Left lung (tissue), 10 donors: ENCODE data around the gene FAM50A. TPM values are rescaled to one million over a fixed set of nuclear protein-coding genes. Genes with fewer than 3 reads are reported as not detected.

Experiments
- ATAC-seq: fragments of 200-7000 bp; cut with Tn5 transposase; one replicate; pipeline ENCODE4 v1.9.1; 2020; ENCODE audit warnings: moderate library complexity
- DNase-seq, 4 donors: peaks; one replicate each; pipeline ENCODE4 v3.0.0-alpha.2; 2013 to 2020
- H3K27ac ChIP-seq, 2 donors: fragments of 200-600 bp; sonication (generic) in 1 of 2; one replicate each; pipeline versions ENCODE4 v1.5.0 to v1.8.0; 2020 to 2021
- H3K27me3 ChIP-seq, 2 donors: fragments of 200-600 bp; sonication (generic) in 1 of 2; one replicate each; pipeline versions ENCODE4 v1.5.0 to v1.8.0; 2020 to 2021
- H3K36me3 ChIP-seq, 2 donors: fragments of 200-600 bp; sonication (generic) in 1 of 2; one replicate each; pipeline versions ENCODE4 v1.5.0 to v1.8.0; 2020 to 2021
- H3K4me1 ChIP-seq, 2 donors: fragments of 200-600 bp; one replicate each; pipeline ENCODE4 v1.8.0; 2021
- H3K4me3 ChIP-seq, 2 donors: fragments of 200-600 bp; sonication (generic) in 1 of 2; one replicate each; pipeline versions ENCODE4 v1.5.0 to v1.8.0; 2020 to 2021; ENCODE audit warnings: mild to moderate bottlenecking in 1 of 2
- H3K9me3 ChIP-seq, 2 donors: fragments of 200-600 bp; sonication (generic) in 1 of 2; one replicate each; pipeline versions ENCODE4 v1.5.0 to v1.8.0; 2020 to 2021
- intact Hi-C, 2 donors: fragments of 100-400 bp; cut with DNase I; formaldehyde crosslinking; loops; one replicate each; pipeline versions ENCODE4 v1.11.2 to v1.14.2; 2022
- polyA plus RNA-seq, 6 donors: library from polyadenylated mRNA; unstranded; fragments of 120-200 nt; gene quantifications; one replicate each; pipeline ENCODE4 v1.2.1, GENCODE V29; 2013; ENCODE audit not compliant: insufficient read length in 6 of 6
- total RNA-seq, 2 donors: library from RNA; stranded (reverse); fragmentation: NEBNext Ultra II Directional; extraction: Animal tissue kit (Norgen Biotek cat#: 25700); gene quantifications; one replicate each; pipeline ENCODE4 v1.2.1, GENCODE V29; 2021
- TF ChIP-seq, protein P1 (sequence below), 2 donors: fragments of 200-600 bp; sonication (generic) in 1 of 2; IDR thresholded peaks; one replicate each; pipeline versions ENCODE4 v1.5.0 to v1.8.0; 2021; ENCODE audit warnings: antibody characterized with exemption in 2 of 2
- donor health status: DM: no; HTN: yes; CAD: no.
- donor health status: DM: no; HTN: no; CAD: no.

The FAM50A gene
- total and polyA plus RNA-seq, 8 donors = 43.1 to 82.1 (median 49.1) TPM

DNA sequence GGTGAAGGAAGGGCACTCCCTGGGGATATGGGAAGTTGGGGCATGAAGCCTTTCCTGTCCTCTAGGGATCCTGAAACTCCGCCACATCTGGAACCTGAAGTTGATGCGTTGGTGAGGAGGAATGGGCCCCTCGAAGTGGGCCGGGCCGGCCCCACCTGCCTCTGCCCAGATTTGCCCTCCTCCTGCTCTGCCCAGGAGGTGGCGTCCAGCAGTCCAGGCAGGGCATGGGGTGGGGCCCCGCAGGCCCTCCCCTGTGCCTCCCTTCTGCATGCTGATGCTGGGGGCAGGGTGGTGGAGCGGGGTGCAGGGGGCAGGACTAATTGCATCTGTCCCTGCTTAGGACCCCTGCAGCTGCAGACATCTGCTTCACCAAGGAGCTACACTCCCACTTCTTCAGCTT, 30.8 kb upstream of the FAM50A start:
- intact Hi-C loops = no loop called here

DNA sequence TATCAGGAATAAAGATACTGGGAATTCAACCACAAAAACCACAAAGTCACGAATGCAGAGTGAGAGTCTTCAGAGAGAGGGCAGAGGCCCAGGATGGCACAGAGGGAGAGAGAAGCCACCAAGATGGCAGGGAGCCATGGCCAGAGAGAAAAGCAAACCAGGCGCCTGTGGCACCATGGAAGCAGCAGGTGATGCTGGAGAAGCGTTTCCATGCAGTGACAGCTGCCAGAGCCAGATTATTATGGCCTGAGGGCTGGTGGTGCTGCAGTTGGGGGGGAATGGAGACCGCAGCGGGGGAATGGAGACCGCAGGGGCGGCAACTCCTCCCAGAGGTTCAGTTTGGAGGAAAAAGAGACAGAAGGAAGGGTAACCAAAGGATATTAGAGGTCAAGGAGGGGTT, 26.8 kb upstream of the FAM50A start:
- Histone ChIP-seq H3K4me1 (peaks cover 0 to 7% of the 10 kb centered on the region in 2 donors), H3K27ac (no peak overlapping the region), H3K27me3 (no peaks in the 10 kb centered on the region), H3K4me3 (no peak overlapping the region), H3K36me3 (peaks cover 0 to 7% of the 10 kb centered on the region in 2 donors), H3K9me3 (no peaks in the 10 kb centered on the region)
- DNase-seq (no peak), ATAC-seq (no peak)
- intact Hi-C loops = no loop called here
- TF ChIP-seq, protein P1, sequence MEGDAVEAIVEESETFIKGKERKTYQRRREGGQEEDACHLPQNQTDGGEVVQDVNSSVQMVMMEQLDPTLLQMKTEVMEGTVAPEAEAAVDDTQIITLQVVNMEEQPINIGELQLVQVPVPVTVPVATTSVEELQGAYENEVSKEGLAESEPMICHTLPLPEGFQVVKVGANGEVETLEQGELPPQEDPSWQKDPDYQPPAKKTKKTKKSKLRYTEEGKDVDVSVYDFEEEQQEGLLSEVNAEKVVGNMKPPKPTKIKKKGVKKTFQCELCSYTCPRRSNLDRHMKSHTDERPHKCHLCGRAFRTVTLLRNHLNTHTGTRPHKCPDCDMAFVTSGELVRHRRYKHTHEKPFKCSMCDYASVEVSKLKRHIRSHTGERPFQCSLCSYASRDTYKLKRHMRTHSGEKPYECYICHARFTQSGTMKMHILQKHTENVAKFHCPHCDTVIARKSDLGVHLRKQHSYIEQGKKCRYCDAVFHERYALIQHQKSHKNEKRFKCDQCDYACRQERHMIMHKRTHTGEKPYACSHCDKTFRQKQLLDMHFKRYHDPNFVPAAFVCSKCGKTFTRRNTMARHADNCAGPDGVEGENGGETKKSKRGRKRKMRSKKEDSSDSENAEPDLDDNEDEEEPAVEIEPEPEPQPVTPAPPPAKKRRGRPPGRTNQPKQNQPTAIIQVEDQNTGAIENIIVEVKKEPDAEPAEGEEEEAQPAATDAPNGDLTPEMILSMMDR (IDR thresholded peaks at IDR 0.05) = no peak

More for the DNA sequence above, 30.8 kb upstream of the FAM50A start:
- H3K4me1 ChIP-seq = peaks cover 0 to 32% of the 10 kb centered on the region in 2 donors
- H3K4me3 ChIP-seq = no peak overlapping the region
- TF ChIP-seq, protein P1 (IDR thresholded peaks at IDR 0.05) = no peak
- H3K36me3 ChIP-seq = no peaks in the 10 kb centered on the region
- ATAC-seq (no peak), DNase-seq (no peak)
- H3K9me3 ChIP-seq = no peaks in the 10 kb centered on the region
- H3K27ac ChIP-seq = peak overlapping the region in 1 of 2 donors; percentile 94
- H3K27me3 ChIP-seq = no peaks in the 10 kb centered on the region

- DNase-seq (no peak), ATAC-seq (no peak)
- peaks cover 0 to 7% of the 10 kb centered on the region in 2 donors for H3K36me3 ChIP-seq
- no peak overlapping the region for H3K4me3 ChIP-seq
- H3K4me1 ChIP-seq = no peaks in the 10 kb centered on the region
- H3K27ac ChIP-seq = no peak overlapping the region
- intact Hi-C loops = no loop called here
- TF ChIP-seq, protein P1 (IDR thresholded peaks at IDR 0.05) = no peak
- no peaks in the 10 kb centered on the region for H3K9me3 ChIP-seq
- H3K27me3 ChIP-seq = no peaks in the 10 kb centered on the region
Measured at GRCh38 chrX:154419189-154419588, 24.8 kb upstream of the FAM50A start.

GRCh38 chrX:154419688-154420401, 24.1 kb upstream of the FAM50A start:
- H3K27me3 ChIP-seq = no peaks in the 10 kb centered on the region
- no peak overlapping the region for H3K27ac ChIP-seq
- H3K4me3 ChIP-seq = no peak overlapping the region
- intact Hi-C loops = no loop called here
- peaks cover 0 to 7% of the 10 kb centered on the region in 2 donors for H3K36me3 ChIP-seq
- H3K9me3 ChIP-seq = no peaks in the 10 kb centered on the region
- TF ChIP-seq, protein P1 (IDR thresholded peaks at IDR 0.05) = no peak
- DNase-seq (no peak), ATAC-seq (peak; percentile 30)
- H3K4me1 ChIP-seq = peaks cover 0 to 4% of the 10 kb centered on the region in 2 donors

GRCh38 chrX:154420402-154420756, 23.6 kb upstream of the FAM50A start:
- ATAC-seq (no peak), DNase-seq (no peak)
- H3K27me3 ChIP-seq = no peaks in the 10 kb centered on the region
- H3K27ac ChIP-seq = no peak overlapping the region
- TF ChIP-seq, protein P1 (IDR thresholded peaks at IDR 0.05) = no peak
- H3K4me3 ChIP-seq = no peak overlapping the region
- peaks cover 0 to 7% of the 10 kb centered on the region in 2 donors for H3K36me3 ChIP-seq
- H3K9me3 ChIP-seq = no peaks in the 10 kb centered on the region
- intact Hi-C loops = no loop called here
- H3K4me1 ChIP-seq = peaks cover 0 to 4% of the 10 kb centered on the region in 2 donors
